AG09319 (cell line): Measurements from ENCODE around the gene SLC44A4.
"Not testable (repeated sequence)": the region's sequence is repeated elsewhere in the genome, so short reads cannot be mapped to it uniquely, and the experiment has no call there.

Experiments used
- DNase-seq: peaks from one replicate; pipeline ENCODE4 v3.0.0-alpha.2; 2010; ENCODE audit warnings: low read depth; ENCODE audit errors: extremely low read depth
- CTCF ChIP-seq: IDR thresholded peaks from 2 replicates; pipeline ENCODE4 v1.5.1; 2011; ENCODE audit warnings: low read depth, mild to moderate bottlenecking, inconsistent platforms, low read length, moderate library complexity

SLC44A4 gene

GRCh38 chr6:31865205-31866118, 13.3 kb downstream of the SLC44A4 start:
- no peak for TF ChIP-seq CTCF
- no peak for DNase-seq

- TF ChIP-seq CTCF = no peak
- no peak for DNase-seq
Measured at GRCh38 chr6:31864818-31865204, 14.0 kb downstream of the SLC44A4 start.

- not testable (repeated sequence) for DNase-seq
Measured at GRCh38 chr6:31864123-31864562, 14.7 kb downstream of the SLC44A4 start.

- DNase-seq = peak; percentile 100
- TF ChIP-seq CTCF = no peak
Measured at GRCh38 chr6:31862344-31863235, 16.2 kb downstream of the SLC44A4 start, which contains the start of gene NEU1. Gene NEU1, minus strand, starts transcription at chr6:31862821. Its CDS starts 45 bp downstream, at chr6:31862776.

GRCh38 chr6:31861919-31862343, 16.9 kb downstream of the SLC44A4 start:
- DNase-seq = no peak
- TF ChIP-seq CTCF = no peak

- no peak for TF ChIP-seq CTCF
- DNase-seq = no peak
Measured at GRCh38 chr6:31861150-31861549, 17.6 kb downstream of the SLC44A4 start.

GRCh38 chr6:31860349-31860748, 18.4 kb downstream of the SLC44A4 start:
- no peak for DNase-seq
- TF ChIP-seq CTCF = no peak
